NCI-H146 (cell line): ENCODE data around the gene RGS9.
A peak's percentile ranks its signal among the peaks of the same experiment; 100 is the strongest.
"Not testable (repeated sequence)": the region's sequence is repeated elsewhere in the genome, so short reads cannot be mapped to it uniquely, and the experiment has no call there.

Experiments
- DNase-seq: peaks from one replicate; lab custom pipeline; 2025; lab: John Stamatoyannopoulos, UW

The RGS9 gene

GRCh38 chr17:65137021-65137939 lies at the start of gene RGS9:
TSS of gene RGS9 (plus strand) at chr17:65137370. CDS start at chr17:65137541, 171 bp downstream.
- DNase-seq = peak; percentile 94

GRCh38 chr17:65088621-65089360 lies 48.4 kb upstream of the RGS9 start:
- DNase-seq = no peak

GRCh38 chr17:65092262-65092661 lies 44.9 kb upstream of the RGS9 start:
- DNase-seq = no peak

- DNase-seq = not testable (repeated sequence)
Measured at GRCh38 chr17:65092721-65093356, 44.3 kb upstream of the RGS9 start.

- no peak for DNase-seq
Measured at GRCh38 chr17:65093930-65094329, 43.2 kb upstream of the RGS9 start.

GRCh38 chr17:65095465-65095864 lies 41.7 kb upstream of the RGS9 start:
- no peak for DNase-seq

- DNase-seq = not testable (repeated sequence)
Measured at GRCh38 chr17:65096382-65096781, 40.8 kb upstream of the RGS9 start.

- DNase-seq = no peak
Measured at GRCh38 chr17:65097110-65097509, 40.1 kb upstream of the RGS9 start.

- no peak for DNase-seq
Measured at GRCh38 chr17:65099475-65099874, 37.7 kb upstream of the RGS9 start.

GRCh38 chr17:65099941-65100315 lies 37.2 kb upstream of the RGS9 start:
- peak; percentile 49 for DNase-seq

- peak; percentile 88 for DNase-seq
Measured at GRCh38 chr17:65100316-65101140, 36.6 kb upstream of the RGS9 start.

GRCh38 chr17:65101371-65101770 lies 35.8 kb upstream of the RGS9 start:
- DNase-seq = no peak

- no peak for DNase-seq
Measured at GRCh38 chr17:65102235-65102634, 34.9 kb upstream of the RGS9 start.

- no peak for DNase-seq
Measured at GRCh38 chr17:65102788-65103187, 34.4 kb upstream of the RGS9 start.

- no peak for DNase-seq
Measured at GRCh38 chr17:65103431-65103830, 33.7 kb upstream of the RGS9 start.

GRCh38 chr17:65103896-65104295 lies 33.3 kb upstream of the RGS9 start:
- no peak for DNase-seq

- no peak for DNase-seq
Measured at GRCh38 chr17:65104541-65104940, 32.6 kb upstream of the RGS9 start.

- DNase-seq = no peak
Measured at GRCh38 chr17:65104973-65105372, 32.2 kb upstream of the RGS9 start.

GRCh38 chr17:65108152-65108551 lies 29.0 kb upstream of the RGS9 start:
- no peak for DNase-seq

- DNase-seq = no peak
Measured at GRCh38 chr17:65109543-65109942, 27.6 kb upstream of the RGS9 start.

- DNase-seq = no peak
Measured at GRCh38 chr17:65109990-65110680, 27.0 kb upstream of the RGS9 start.
